ENCODE data around the gene ECT2. TPM values are rescaled to one million over a fixed set of nuclear protein-coding genes. Genes with fewer than 3 reads are reported as not detected.

The ECT2 gene
- total and polyA plus RNA-seq, 2 of the 8 experiments (the other 6 are each of a cell fraction or from before 2014, with no cell fraction given): 19.5 to 88.7 TPM

DNA sequence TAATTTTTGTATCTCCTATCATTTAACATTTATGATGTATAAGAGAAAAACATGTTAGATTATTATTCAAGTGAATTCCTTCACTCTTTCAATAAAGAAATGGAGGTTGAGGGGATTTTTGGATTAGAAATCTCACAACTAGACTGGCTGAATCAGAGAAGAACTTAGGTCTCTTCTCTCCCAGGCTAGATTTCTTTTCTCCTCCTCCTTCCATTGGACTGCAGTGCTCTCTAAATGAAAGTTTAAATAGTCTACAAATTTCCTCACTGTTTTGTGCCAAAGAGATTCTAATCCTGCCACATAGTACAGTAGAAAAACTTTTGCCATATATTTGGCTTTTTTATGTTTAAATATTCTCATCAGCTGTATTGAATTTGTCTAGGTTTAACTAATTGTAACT lies 65.8 kb downstream of the ECT2 start:
- FAIRE-seq: no peak
- POLR2A ChIA-PET (ENCODE audit: partially characterized antibody): interaction anchor here (0.6 to 1.5 kb wide), 2 partner anchors 9 to 12 kb away, joined by 3 to 5 read pairs; no protein-coding TSS in a partner anchor
- DNase-seq (ENCODE audit: low read depth in 1 of 2, low spot score in 2 of 2): no peak
- Histone ChIP-seq H3K4me1 (replicated peaks in 1 of 4; ENCODE audit: control insufficient read depth in 3 of 4, insufficient read depth in 4 of 4, low read length in 3 of 4) (no peaks in the 10 kb centered on the region), H2BK15ac (ENCODE audit: low read length) (no peak overlapping the region), H3K36me3 (ENCODE audit: control insufficient read depth in 2 of 4, insufficient read depth in 4 of 4, low read length in 3 of 4) (peaks cover 0 to 54% (median 12%) of the 10 kb centered on the region in 4 experiments; a peak in 5 of 8 replicates), H4K8ac (ENCODE audit: extremely low read depth, insufficient read depth, low read length) (no peak overlapping the region), H3K79me2 (ENCODE audit: control insufficient read depth in 1 of 2, insufficient read depth in 2 of 2, low read length in 2 of 2) (no peaks in the 10 kb centered on the region), H3K4me3 (ENCODE audit: extremely low read depth in 1 of 4, insufficient read depth in 2 of 4, low read depth in 3 of 4, low read length in 4 of 4) (no peak overlapping the region), H3K9ac (replicated peaks in 1 of 4; ENCODE audit: extremely low read depth in 1 of 4, low read depth in 3 of 4, low read length in 3 of 4) (no peak overlapping the region), H2BK12ac (ENCODE audit: low read depth, low read length) (no peak overlapping the region), H2AFZ (ENCODE audit: low read length) (no peak overlapping the region), H3K14ac (ENCODE audit: insufficient read length) (no peak overlapping the region), H3K23me2 (ENCODE audit: low read depth, low read length) (no peaks in the 10 kb centered on the region), H3K4me2 (ENCODE audit: insufficient read depth in 1 of 2, low read depth in 2 of 2, low read length in 2 of 2) (no peak overlapping the region), H4K20me1 (replicated peaks in 1 of 2; ENCODE audit: control insufficient read depth in 1 of 2, insufficient read depth in 2 of 2, low read length in 2 of 2) (no peaks in the 10 kb centered on the region), H2BK120ac (replicated peaks; ENCODE audit: low read depth, low read length) (no peak overlapping the region), H4K91ac (replicated peaks; ENCODE audit: insufficient read length, low read length) (no peak overlapping the region), H3K27me3 (replicated peaks in 1 of 4; ENCODE audit: control insufficient read depth in 3 of 4, extremely low read depth in 1 of 4, insufficient read depth in 3 of 4, low read length in 3 of 4) (no peaks in the 10 kb centered on the region), H3K4ac (replicated peaks; ENCODE audit: insufficient read length, low read depth, low read length) (no peak overlapping the region), H3K9me3 (ENCODE audit: insufficient read depth in 2 of 2, low read depth in 1 of 2, low read length in 1 of 2) (no peaks in the 10 kb centered on the region), H3K18ac (ENCODE audit: extremely low read depth, low read length) (no peak overlapping the region), H3K27ac (ENCODE audit: low read depth, low read length) (no peak overlapping the region), H3K23ac (ENCODE audit: insufficient read length) (no peak overlapping the region), H3K79me1 (ENCODE audit: low read depth, low read length) (no peaks in the 10 kb centered on the region), H2BK5ac (ENCODE audit: low read depth, low read length) (no peak overlapping the region), H2BK20ac (ENCODE audit: low read length) (no peak overlapping the region), H4K5ac (ENCODE audit: insufficient read length, low read depth, low read length) (no peak overlapping the region), H2AK5ac (ENCODE audit: low read depth, low read length) (no peak overlapping the region), H3K56ac (replicated peaks; ENCODE audit: insufficient read length, low read depth, low read length) (no peak overlapping the region)
- TF ChIP-seq CHD1 (IDR thresholded peaks at IDR 0.05; ENCODE audit: low read depth, low read length) (no peak), BACH1 (IDR thresholded peaks at IDR 0.05; ENCODE audit: low read length) (no peak), NANOG (IDR thresholded peaks at IDR 0.05; ENCODE audit: insufficient read depth, low read depth, low read length, poor library complexity, severe bottlenecking) (no peak), CBX5 (IDR thresholded peaks at IDR 0.05; ENCODE audit: low read depth, low read length) (no peak)
- CTCF ChIA-PET (ENCODE audit: partially characterized antibody): no interaction called here
